HG03135 (cell line): Measurements from ENCODE around the gene LPGAT1.

ENCODE experiments used
- ATAC-seq: cut with Tn5 transposase; IDR thresholded peaks from one replicate; pipeline ENCODE4 v1.9.1; 2021; ENCODE audit warnings: mild to moderate bottlenecking, moderate library complexity; ENCODE audit not compliant: unreplicated experiment

LPGAT1 gene

GRCh38 chr1:211828584-211829342 is 1.8 kb downstream of the LPGAT1 start:
- no peak for ATAC-seq

- ATAC-seq, result no peak
Observed at GRCh38 chr1:211827051-211827450, 3.5 kb downstream of the LPGAT1 start.

- ATAC-seq, result no peak
Observed at GRCh38 chr1:211825980-211826379, 4.6 kb downstream of the LPGAT1 start.

GRCh38 chr1:211822677-211823407 is 7.7 kb downstream of the LPGAT1 start:
- ATAC-seq, result no peak

- no peak for ATAC-seq
Observed at GRCh38 chr1:211816586-211816985, 14.0 kb downstream of the LPGAT1 start.

- ATAC-seq, result no peak
Observed at GRCh38 chr1:211814313-211814712, 16.2 kb downstream of the LPGAT1 start.

GRCh38 chr1:211813590-211813989 is 17.0 kb downstream of the LPGAT1 start:
- no peak for ATAC-seq

GRCh38 chr1:211812584-211812983 is 18.0 kb downstream of the LPGAT1 start:
- no peak for ATAC-seq

- ATAC-seq, result no peak
Observed at GRCh38 chr1:211811848-211812247, 18.7 kb downstream of the LPGAT1 start.

- ATAC-seq, result no peak
Observed at GRCh38 chr1:211811126-211811525, 19.4 kb downstream of the LPGAT1 start.

- no peak for ATAC-seq
Observed at GRCh38 chr1:211808475-211808874, 22.1 kb downstream of the LPGAT1 start.

GRCh38 chr1:211804915-211805314 is 25.6 kb downstream of the LPGAT1 start:
- ATAC-seq, result no peak

GRCh38 chr1:211800925-211801607 is 29.5 kb downstream of the LPGAT1 start:
- ATAC-seq, result no peak

GRCh38 chr1:211797994-211798393 is 32.6 kb downstream of the LPGAT1 start:
- ATAC-seq, result no peak

GRCh38 chr1:211791979-211792378 is 38.6 kb downstream of the LPGAT1 start:
- ATAC-seq, result no peak

GRCh38 chr1:211789641-211790464 is 40.7 kb downstream of the LPGAT1 start:
- ATAC-seq, result no peak

- no peak for ATAC-seq
Observed at GRCh38 chr1:211788626-211789025, 41.9 kb downstream of the LPGAT1 start.

GRCh38 chr1:211783897-211784296 is 46.7 kb downstream of the LPGAT1 start:
- ATAC-seq, result no peak

GRCh38 chr1:211783266-211783665 is 47.3 kb downstream of the LPGAT1 start:
- ATAC-seq, result no peak

GRCh38 chr1:211781260-211781659 is 49.3 kb downstream of the LPGAT1 start:
- ATAC-seq, result no peak

- ATAC-seq, result no peak
Observed at GRCh38 chr1:211775170-211775569, 55.4 kb downstream of the LPGAT1 start.
